Activated CD8-positive, alpha-beta memory T cell treated with anti-CD3 and anti-CD28 coated beads, Interleukin-2, amount 10 ng/mL, durations not matched to agents 7 days and 5 days (primary cell): ENCODE data around the gene ATP2B2. TPM values are rescaled to one million over a fixed set of nuclear protein-coding genes. Genes with fewer than 3 reads are reported as not detected.
"Not testable (repeated sequence)": the region's sequence is repeated elsewhere in the genome, so short reads cannot be mapped to it uniquely, and the experiment has no call there.

ENCODE experiments used
- ATAC-seq: fragments of 150-1000 bp; cut with Tn5 transposase; one replicate; pipeline ENCODE4 v1.10.0; 2021; ENCODE audit warnings: moderate library complexity
- CTCF ChIA-PET: fragments of 350-600 bp; sonication (Branson Sonifier 250); formaldehyde crosslinking; loops from one replicate; lab custom pipeline; 2021; ENCODE audit warnings: antibody characterized with exemption; lab: Charles Lee
- DNase-seq: peaks from one replicate; pipeline ENCODE4 v3.0.0-alpha.2; 2020
- H3K27ac Mint-ChIP-seq: one replicate; pipeline ENCODE4 v1.8.0; 2021; ENCODE audit warnings: mild to moderate bottlenecking, mixed read lengths
- H3K27me3 Mint-ChIP-seq: one replicate; pipeline ENCODE4 v1.8.0; 2021; ENCODE audit warnings: mixed read lengths
- H3K36me3 Mint-ChIP-seq: one replicate; pipeline ENCODE4 v1.8.0; 2021; ENCODE audit warnings: mild to moderate bottlenecking, mixed read lengths
- H3K4me1 Mint-ChIP-seq: one replicate; pipeline ENCODE4 v1.8.0; 2021; ENCODE audit warnings: mixed read lengths
- H3K4me3 Mint-ChIP-seq: one replicate; pipeline ENCODE4 v1.8.0; 2021; ENCODE audit warnings: mild to moderate bottlenecking, moderate library complexity, mixed read lengths
- H3K9me3 Mint-ChIP-seq: one replicate; pipeline ENCODE4 v1.8.0; 2022; ENCODE audit warnings: low read depth, mixed read lengths
- total RNA-seq, 2 experiments: library from RNA; stranded (reverse); gene quantifications; one replicate each; pipeline ENCODE4 v1.2.3, GENCODE V29; 2021

ATP2B2 gene
- total RNA-seq, 2 experiments from 2014 or later: not detected

GRCh38 chr3:10546820-10547263 is 41.5 kb upstream of the ATP2B2 start:
- H3K4me1 Mint-ChIP-seq: peaks cover 30% of the 10 kb centered on the region
- H3K36me3 Mint-ChIP-seq: no peaks in the 10 kb centered on the region
- peaks cover 2% of the 10 kb centered on the region for H3K9me3 Mint-ChIP-seq
- DNase-seq (peak; percentile 27), ATAC-seq (no peak)
- H3K27me3 Mint-ChIP-seq: peaks cover 20% of the 10 kb centered on the region
- CTCF ChIA-PET: no interaction called here
- no peak overlapping the region for H3K27ac Mint-ChIP-seq
- no peak overlapping the region for H3K4me3 Mint-ChIP-seq

- H3K9me3 Mint-ChIP-seq: peaks cover 6% of the 10 kb centered on the region
- H3K4me1 Mint-ChIP-seq: peaks cover 23% of the 10 kb centered on the region
- peaks cover 24% of the 10 kb centered on the region for H3K27me3 Mint-ChIP-seq
- H3K27ac Mint-ChIP-seq: no peak overlapping the region
- H3K36me3 Mint-ChIP-seq: no peaks in the 10 kb centered on the region
- CTCF ChIA-PET: no interaction called here
- DNase-seq (peak; percentile 31), ATAC-seq (no peak)
- no peak overlapping the region for H3K4me3 Mint-ChIP-seq
Observed at GRCh38 chr3:10546181-10546624, 40.8 kb upstream of the ATP2B2 start.

GRCh38 chr3:10542518-10542917 is 37.1 kb upstream of the ATP2B2 start:
- peaks cover 2% of the 10 kb centered on the region for H3K4me1 Mint-ChIP-seq
- H3K9me3 Mint-ChIP-seq: peaks cover 10% of the 10 kb centered on the region
- DNase-seq (no peak), ATAC-seq (no peak)
- peaks cover 1% of the 10 kb centered on the region for H3K36me3 Mint-ChIP-seq
- CTCF ChIA-PET: no interaction called here
- H3K27ac Mint-ChIP-seq: no peak overlapping the region
- peaks cover 45% of the 10 kb centered on the region for H3K27me3 Mint-ChIP-seq
- H3K4me3 Mint-ChIP-seq: no peak overlapping the region

GRCh38 chr3:10540347-10540746 is 35.0 kb upstream of the ATP2B2 start:
- H3K27ac Mint-ChIP-seq, ATAC-seq, DNase-seq, H3K4me1 Mint-ChIP-seq, H3K4me3 Mint-ChIP-seq, CTCF ChIA-PET, H3K36me3 Mint-ChIP-seq: not testable (repeated sequence)
- Mint-ChIP-seq H3K9me3 (peaks cover 10% of the 10 kb centered on the region), H3K27me3 (peaks cover 48% of the 10 kb centered on the region)

GRCh38 chr3:10534066-10534465 is 28.7 kb upstream of the ATP2B2 start:
- no peak for ATAC-seq
- Mint-ChIP-seq H3K4me1 (no peaks in the 10 kb centered on the region), H3K4me3 (no peak overlapping the region), H3K27ac (no peak overlapping the region), H3K36me3 (no peaks in the 10 kb centered on the region), H3K9me3 (no peaks in the 10 kb centered on the region), H3K27me3 (peaks cover 29% of the 10 kb centered on the region)
- CTCF ChIA-PET: no interaction called here
- peak; percentile 34 for DNase-seq

- no peak overlapping the region for H3K4me3 Mint-ChIP-seq
- no peaks in the 10 kb centered on the region for H3K4me1 Mint-ChIP-seq
- no peak overlapping the region for H3K27ac Mint-ChIP-seq
- CTCF ChIA-PET: no interaction called here
- no peaks in the 10 kb centered on the region for H3K9me3 Mint-ChIP-seq
- DNase-seq (peak; percentile 7), ATAC-seq (no peak)
- no peaks in the 10 kb centered on the region for H3K36me3 Mint-ChIP-seq
- peaks cover 25% of the 10 kb centered on the region for H3K27me3 Mint-ChIP-seq
Observed at GRCh38 chr3:10533737-10534023, 28.3 kb upstream of the ATP2B2 start.

GRCh38 chr3:10532939-10533736 is 27.8 kb upstream of the ATP2B2 start:
- DNase-seq: peak; percentile 32
- peaks cover 21% of the 10 kb centered on the region for H3K27me3 Mint-ChIP-seq
- no peak for ATAC-seq
- no peak overlapping the region for H3K4me3 Mint-ChIP-seq
- no peaks in the 10 kb centered on the region for H3K4me1 Mint-ChIP-seq
- no peaks in the 10 kb centered on the region for H3K36me3 Mint-ChIP-seq
- H3K9me3 Mint-ChIP-seq: no peaks in the 10 kb centered on the region
- no peak overlapping the region for H3K27ac Mint-ChIP-seq
- CTCF ChIA-PET: no interaction called here

- Mint-ChIP-seq H3K9me3 (no peaks in the 10 kb centered on the region), H3K4me1 (no peaks in the 10 kb centered on the region), H3K4me3 (no peak overlapping the region), H3K27ac (no peak overlapping the region), H3K27me3 (peaks cover 8% of the 10 kb centered on the region), H3K36me3 (no peaks in the 10 kb centered on the region)
- ATAC-seq (no peak), DNase-seq (peak; percentile 32)
- CTCF ChIA-PET: interaction anchor here (0.6 kb wide), 1 partner anchor 1176 kb away, joined by 4 read pairs; no protein-coding TSS in a partner anchor
Observed at GRCh38 chr3:10531031-10531430, 25.6 kb upstream of the ATP2B2 start.

GRCh38 chr3:10530241-10530640 is 24.9 kb upstream of the ATP2B2 start:
- Mint-ChIP-seq H3K27me3 (peaks cover 8% of the 10 kb centered on the region), H3K9me3 (no peaks in the 10 kb centered on the region), H3K36me3 (no peaks in the 10 kb centered on the region), H3K27ac (no peak overlapping the region), H3K4me3 (no peak overlapping the region), H3K4me1 (no peaks in the 10 kb centered on the region)
- peak; percentile 26 for DNase-seq
- CTCF ChIA-PET: interaction anchor here (0.6 kb wide), 1 partner anchor 1175 kb away, joined by 4 read pairs; no protein-coding TSS in a partner anchor
- ATAC-seq: no peak

- CTCF ChIA-PET: no interaction called here
- no peaks in the 10 kb centered on the region for H3K4me1 Mint-ChIP-seq
- H3K27me3 Mint-ChIP-seq: peaks cover 8% of the 10 kb centered on the region
- H3K36me3 Mint-ChIP-seq: no peaks in the 10 kb centered on the region
- no peaks in the 10 kb centered on the region for H3K9me3 Mint-ChIP-seq
- ATAC-seq (no peak), DNase-seq (peak; percentile 31)
- H3K4me3 Mint-ChIP-seq: no peak overlapping the region
- H3K27ac Mint-ChIP-seq: no peak overlapping the region
Observed at GRCh38 chr3:10529809-10530208, 24.4 kb upstream of the ATP2B2 start.

GRCh38 chr3:10528046-10528445 is 22.7 kb upstream of the ATP2B2 start:
- CTCF ChIA-PET: no interaction called here
- DNase-seq (peak; percentile 18), ATAC-seq (no peak)
- H3K4me3 Mint-ChIP-seq: no peak overlapping the region
- H3K27ac Mint-ChIP-seq: no peak overlapping the region
- H3K36me3 Mint-ChIP-seq: no peaks in the 10 kb centered on the region
- H3K9me3 Mint-ChIP-seq: no peaks in the 10 kb centered on the region
- peaks cover 22% of the 10 kb centered on the region for H3K27me3 Mint-ChIP-seq
- H3K4me1 Mint-ChIP-seq: no peaks in the 10 kb centered on the region

- CTCF ChIA-PET: no interaction called here
- no peaks in the 10 kb centered on the region for H3K9me3 Mint-ChIP-seq
- DNase-seq: peak; percentile 33
- peaks cover 27% of the 10 kb centered on the region for H3K27me3 Mint-ChIP-seq
- no peak overlapping the region for H3K27ac Mint-ChIP-seq
- no peaks in the 10 kb centered on the region for H3K4me1 Mint-ChIP-seq
- ATAC-seq: no peak
- H3K4me3 Mint-ChIP-seq: no peak overlapping the region
- H3K36me3 Mint-ChIP-seq: no peaks in the 10 kb centered on the region
Observed at GRCh38 chr3:10527295-10528001, 22.1 kb upstream of the ATP2B2 start.

- Mint-ChIP-seq H3K4me3 (no peak overlapping the region), H3K27ac (no peak overlapping the region), H3K36me3 (no peaks in the 10 kb centered on the region), H3K4me1 (no peaks in the 10 kb centered on the region), H3K9me3 (no peaks in the 10 kb centered on the region), H3K27me3 (peaks cover 37% of the 10 kb centered on the region)
- peak; percentile 15 for DNase-seq
- CTCF ChIA-PET: no interaction called here
- no peak for ATAC-seq
Observed at GRCh38 chr3:10526366-10526765, 21.0 kb upstream of the ATP2B2 start.

- CTCF ChIA-PET: no interaction called here
- Mint-ChIP-seq H3K27me3 (peaks cover 40% of the 10 kb centered on the region), H3K36me3 (no peaks in the 10 kb centered on the region), H3K9me3 (no peaks in the 10 kb centered on the region), H3K4me1 (no peaks in the 10 kb centered on the region), H3K4me3 (no peak overlapping the region), H3K27ac (no peak overlapping the region)
- no peak for ATAC-seq
- peak; percentile 36 for DNase-seq
Observed at GRCh38 chr3:10524799-10525301, 19.5 kb upstream of the ATP2B2 start.
